ENCODE data around the gene TCF23. TPM values are rescaled to one million over a fixed set of nuclear protein-coding genes. Genes with fewer than 3 reads are reported as not detected.
"Not testable (repeated sequence)": the region's sequence is repeated elsewhere in the genome, so short reads cannot be mapped to it uniquely, and the experiment has no call there.

TCF23 gene
- 0.10 TPM for total RNA-seq

GRCh38 chr2:27148801-27149439 is at the start of gene TCF23:
TCF23 (plus strand) TSS chr2:27149004; CDS start chr2:27149134, 130 bp downstream.
- DNase-seq (ENCODE audit: low spot score) (no peak), ATAC-seq (no peak)

GRCh38 chr2:27099334-27099955 is 49.4 kb upstream of the TCF23 start:
- no peak for DNase-seq (ENCODE audit: low spot score)
- no peak for ATAC-seq

- ATAC-seq (no peak), DNase-seq (ENCODE audit: low spot score) (no peak)
These were observed 48.8 kb upstream of the TCF23 start for GRCh38 chr2:27100036-27100435.

- ATAC-seq, result peak; percentile 11
These were observed 46.5 kb upstream of the TCF23 start for GRCh38 chr2:27102329-27102728.

GRCh38 chr2:27105981-27106380 is 42.8 kb upstream of the TCF23 start:
- DNase-seq (ENCODE audit: low spot score) (no peak), ATAC-seq (no peak)

More at GRCh38 chr2:27102329-27102728, 46.5 kb upstream of the TCF23 start:
- DNase-seq (ENCODE audit: low spot score), result no peak

GRCh38 chr2:27108221-27108620 is 40.6 kb upstream of the TCF23 start:
- ATAC-seq (no peak), DNase-seq (ENCODE audit: low spot score) (no peak)

GRCh38 chr2:27109083-27109482 is 39.7 kb upstream of the TCF23 start:
- no peak for ATAC-seq
- no peak for DNase-seq (ENCODE audit: low spot score)

- DNase-seq (ENCODE audit: low spot score); ATAC-seq: not testable (repeated sequence)
These were observed 38.0 kb upstream of the TCF23 start for GRCh38 chr2:27110603-27111352.

- not testable (repeated sequence) for DNase-seq (ENCODE audit: low spot score); ATAC-seq
These were observed 37.3 kb upstream of the TCF23 start for GRCh38 chr2:27111392-27112078.

GRCh38 chr2:27115519-27115918 is 33.3 kb upstream of the TCF23 start:
- DNase-seq (ENCODE audit: low spot score) (no peak), ATAC-seq (no peak)

- ATAC-seq (no peak), DNase-seq (ENCODE audit: low spot score) (no peak)
These were observed 30.7 kb upstream of the TCF23 start for GRCh38 chr2:27117995-27118524.

- DNase-seq (ENCODE audit: low spot score) (no peak), ATAC-seq (peak; percentile 72)
These were observed 30.1 kb upstream of the TCF23 start, which contains the start of gene CGREF1 for GRCh38 chr2:27118525-27119329. CGREF1 (minus strand) TSS chr2:27119128; CDS start chr2:27104366, 14,762 bp downstream.

- not testable (repeated sequence) for DNase-seq (ENCODE audit: low spot score); ATAC-seq
These were observed 29.5 kb upstream of the TCF23 start for GRCh38 chr2:27119330-27119670.

- ATAC-seq, result no peak
- no peak for DNase-seq (ENCODE audit: low spot score)
These were observed 26.9 kb upstream of the TCF23 start for GRCh38 chr2:27121906-27122305.

- DNase-seq (ENCODE audit: low spot score) (no peak), ATAC-seq (no peak)
These were observed 26.0 kb upstream of the TCF23 start for GRCh38 chr2:27122791-27123190.

GRCh38 chr2:27123302-27124150 is 25.3 kb upstream of the TCF23 start, which contains the start of gene ABHD1:
ABHD1 (plus strand) TSS chr2:27123815; CDS start chr2:27123949, 134 bp downstream.
- peak; percentile 85 for ATAC-seq

GRCh38 chr2:27125104-27125503 is 23.7 kb upstream of the TCF23 start:
- no peak for ATAC-seq

More at GRCh38 chr2:27123302-27124150, 25.3 kb upstream of the TCF23 start, which contains the start of gene ABHD1:
- DNase-seq (ENCODE audit: low spot score), result peak; percentile 84

GRCh38 chr2:27126252-27126710 is 22.5 kb upstream of the TCF23 start:
- DNase-seq (ENCODE audit: low spot score), result peak; percentile 80
- peak; percentile 58 for ATAC-seq

More at GRCh38 chr2:27125104-27125503, 23.7 kb upstream of the TCF23 start:
- no peak for DNase-seq (ENCODE audit: low spot score)
